A549 treated with DMSO at 1 μM for 4 hours (cell line): ENCODE results near the gene TMEM221. TPM values are rescaled to one million over a fixed set of nuclear protein-coding genes. Genes with fewer than 3 reads are reported as not detected.

Experiments used
- total RNA-seq: library from RNA; stranded (reverse); fragments of 200-300 nt; extraction: Qiagen RNA extraction; gene quantifications from 5 replicates; pipeline ENCODE4 v1.2.3, GENCODE V29; 2022; ENCODE audit warnings: low read depth

The TMEM221 gene
- 0.46 to 0.84 TPM (median 0.76 TPM) in 5 replicates for total RNA-seq

GRCh38 chr19:17448131-17448967 is at the start of gene TMEM221:
Gene TMEM221, minus strand, starts transcription at chr19:17448668. Its CDS starts 206 bp downstream, at chr19:17448462.

DNA sequence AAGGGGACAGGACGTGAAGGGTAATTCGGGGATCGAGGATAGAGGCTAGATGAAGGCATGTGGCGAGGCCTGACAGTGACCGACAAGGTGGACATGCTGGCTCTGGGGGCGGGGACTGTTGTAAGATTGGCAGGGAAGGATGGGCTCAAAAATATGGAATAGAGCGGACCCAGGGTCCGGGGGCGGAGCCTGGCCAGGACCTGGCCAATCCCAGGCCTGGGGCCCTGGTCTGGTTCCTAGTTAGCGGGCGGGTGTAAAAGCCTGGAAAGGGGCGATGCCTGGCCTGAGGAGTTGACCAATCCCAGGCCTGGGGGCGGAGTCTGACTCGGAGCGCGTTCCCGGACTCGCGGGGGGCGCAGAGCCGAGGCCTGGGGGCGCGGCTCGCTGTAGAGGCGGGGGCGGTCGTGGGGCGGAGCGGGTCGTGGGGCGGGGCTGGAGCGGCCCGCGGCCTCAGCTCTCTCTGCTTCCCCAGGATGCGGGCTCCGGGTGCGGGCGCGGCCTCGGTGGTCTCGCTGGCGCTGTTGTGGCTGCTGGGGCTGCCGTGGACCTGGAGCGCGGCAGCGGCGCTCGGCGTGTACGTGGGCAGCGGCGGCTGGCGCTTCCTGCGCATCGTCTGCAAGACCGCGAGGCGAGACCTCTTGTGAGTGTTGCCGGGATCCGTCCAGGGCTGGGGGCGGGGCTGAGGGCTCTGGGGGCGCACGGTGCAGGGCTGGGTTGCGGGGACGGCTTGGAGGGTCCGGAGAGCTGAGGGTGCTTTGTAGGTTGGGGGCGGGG is 21.8 kb upstream of the TMEM221 start, which contains the start of gene SLC27A1:
Gene SLC27A1, plus strand, starts transcription at position 457 of the 774 bp plus-strand sequence. Its CDS starts 17 bp downstream, at position 474.

DNA sequence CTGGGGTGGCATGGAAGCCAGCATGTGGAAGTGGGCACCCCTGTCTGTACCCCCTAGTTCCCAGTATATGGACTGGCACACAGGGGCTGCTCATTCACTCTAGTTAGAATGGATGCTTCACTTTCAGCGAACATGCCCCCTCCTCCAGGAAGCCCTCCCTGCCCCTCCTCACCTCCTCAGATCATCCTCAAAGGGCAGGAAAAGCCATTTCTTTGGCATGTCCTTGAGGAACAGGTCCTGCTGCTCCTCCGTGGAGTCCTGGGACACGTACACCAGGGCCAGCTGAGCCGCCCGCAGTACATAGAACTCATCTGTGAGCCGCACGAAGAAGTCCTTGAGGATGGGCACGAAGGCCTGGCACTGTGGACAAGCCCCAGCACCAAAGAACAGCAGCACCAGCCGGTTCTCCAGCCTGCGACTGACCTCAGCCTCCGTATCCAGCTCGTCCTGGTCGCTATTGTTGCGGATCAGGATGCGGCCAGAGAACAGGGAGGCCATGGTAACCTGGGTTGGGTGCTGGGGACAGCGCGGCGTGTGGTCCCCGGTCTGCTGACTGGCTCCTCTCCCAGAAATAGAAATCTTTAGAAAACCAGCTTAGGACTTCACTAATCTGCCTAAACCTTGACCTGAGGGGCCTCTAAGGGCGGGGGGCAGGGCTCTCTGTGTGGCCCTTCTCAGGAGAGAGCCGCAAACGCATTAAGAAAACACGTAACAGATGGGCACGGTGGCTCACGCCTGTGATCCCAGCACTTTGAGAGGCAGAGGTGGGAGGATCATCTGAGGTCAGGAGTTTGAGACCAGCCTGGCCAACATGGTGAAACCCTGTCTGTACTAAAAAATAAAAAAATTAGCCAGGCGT is 12.1 kb upstream of the TMEM221 start, which contains the start of gene NXNL1:
Gene NXNL1, minus strand, starts transcription at position 555 of the 859 bp plus-strand sequence. Its CDS starts 57 bp downstream, at position 498.

DNA sequence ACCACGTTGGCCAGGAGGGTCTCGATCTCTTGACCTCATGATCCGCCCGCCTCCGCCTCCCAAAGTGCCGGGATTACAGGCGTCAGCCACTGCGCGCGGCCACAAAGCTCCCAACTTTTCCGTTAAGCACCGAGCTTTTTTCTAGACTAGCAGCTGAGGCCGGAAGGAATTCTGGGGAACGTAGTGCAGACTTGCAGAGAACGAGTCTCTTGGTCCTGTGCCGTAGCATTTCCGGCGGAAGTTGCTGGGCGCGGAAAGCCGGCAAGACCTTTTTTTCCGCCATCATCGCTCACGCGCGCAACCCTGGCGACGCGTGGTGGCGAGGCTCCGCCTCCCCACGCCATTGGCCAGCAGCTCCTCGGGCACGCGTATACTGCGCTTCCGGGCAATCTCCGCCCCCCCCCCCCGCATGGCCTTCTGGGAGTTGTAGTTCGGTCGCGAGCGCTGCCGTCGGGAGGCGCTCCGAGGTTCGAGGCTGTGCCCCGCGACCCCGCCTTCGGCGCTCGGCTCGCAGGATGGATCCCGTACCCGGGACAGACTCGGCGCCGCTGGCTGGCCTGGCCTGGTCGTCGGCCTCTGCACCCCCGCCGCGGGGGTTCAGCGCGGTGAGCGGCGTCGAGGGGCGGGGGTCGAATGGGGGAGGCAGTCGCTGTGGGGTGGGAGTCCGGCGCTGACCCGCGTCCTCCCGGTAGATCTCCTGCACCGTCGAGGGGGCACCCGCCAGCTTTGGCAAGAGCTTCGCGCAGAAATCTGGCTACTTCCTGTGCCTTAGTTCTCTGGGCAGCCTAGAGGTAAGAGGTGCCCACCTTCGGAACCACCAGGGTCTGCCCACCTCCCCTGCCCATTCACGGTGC is 28.6 kb downstream of the TMEM221 start, which contains the start of gene MVB12A:
Gene MVB12A, plus strand, starts transcription at position 427 of the 854 bp plus-strand sequence. Its CDS starts 89 bp downstream, at position 516.

GRCh38 chr19:17405250-17406045 is 43.0 kb downstream of the TMEM221 start, which contains the start of gene BST2:
Gene BST2, minus strand, starts transcription at chr19:17405630. Its CDS starts 55 bp downstream, at chr19:17405575.

GRCh38 chr19:17393914-17394313 is 54.6 kb downstream of the TMEM221 start, which contains the start of gene CCDC194:
Gene CCDC194, minus strand, starts transcription at chr19:17394196. Its CDS starts 38 bp downstream, at chr19:17394158.

Other genes with a start within 250 kb of the TMEM221 start
- 14.7 to 16.4 TPM (median 15.3 TPM) in 5 replicates for gene USE1, start 233.3 kb downstream of the TMEM221 start, total RNA-seq
- gene OCEL1, start 222.4 kb downstream of the TMEM221 start, total RNA-seq = 9.8 to 13.9 TPM (median 10.9 TPM) in 5 replicates
- 23.3 to 58.5 TPM (median 49.9 TPM) in 5 replicates for gene NR2F6, start 202.7 kb downstream of the TMEM221 start, total RNA-seq
- not detected in 5 replicates for gene USHBP1, start 183.9 kb downstream of the TMEM221 start, total RNA-seq
- 58.4 to 65.2 TPM (median 62.0 TPM) in 5 replicates for gene BABAM1, start 181.2 kb downstream of the TMEM221 start, total RNA-seq
- gene ANKLE1, start 166.8 kb downstream of the TMEM221 start, total RNA-seq = 0.27 to 0.76 TPM (median 0.40 TPM) in 5 replicates
- 2.0 to 3.6 TPM (median 3.2 TPM) in 5 replicates for gene ABHD8, start 145.2 kb downstream of the TMEM221 start, total RNA-seq
- 52.6 to 96.7 TPM (median 84.9 TPM) in 5 replicates for gene MRPL34, start 142.8 kb downstream of the TMEM221 start, total RNA-seq
- 53.8 to 73.0 TPM (median 68.7 TPM) in 5 replicates for gene DDA1, start 139.1 kb downstream of the TMEM221 start, total RNA-seq
- 2.1 to 4.3 TPM (median 3.9 TPM) in 5 replicates for gene ANO8, start 113.8 kb downstream of the TMEM221 start, total RNA-seq
- 18.0 to 24.5 TPM (median 21.1 TPM) in 5 replicates for gene GTPBP3, start 111.1 kb downstream of the TMEM221 start, total RNA-seq
- gene PLVAP, start 71.3 kb downstream of the TMEM221 start, total RNA-seq = not detected in 5 replicates
- not detected in 5 replicates for gene CCDC194, start 54.5 kb downstream of the TMEM221 start, total RNA-seq
- 0.13 to 0.47 TPM (median 0.24 TPM) in 5 replicates for gene BST2, start 43.0 kb downstream of the TMEM221 start, total RNA-seq
- 29.7 to 43.1 TPM (median 38.5 TPM) in 5 replicates for gene MVB12A, start 28.6 kb downstream of the TMEM221 start, total RNA-seq
- gene NXNL1, start 12.3 kb upstream of the TMEM221 start, total RNA-seq = not detected in 5 replicates
- 2.6 to 3.2 TPM (median 3.1 TPM) in 5 replicates for gene SLC27A1, start 21.9 kb upstream of the TMEM221 start, total RNA-seq
- 47.9 to 75.7 TPM (median 65.7 TPM) in 5 replicates for gene PGLS, start 63.0 kb upstream of the TMEM221 start, total RNA-seq
- gene COLGALT1, start 107.0 kb upstream of the TMEM221 start, total RNA-seq = 61.6 to 80.3 TPM (median 73.3 TPM) in 5 replicates
- 1.6 to 2.2 TPM (median 1.8 TPM) in 5 replicates for gene UNC13A, start 239.7 kb upstream of the TMEM221 start, total RNA-seq